GM12878 (cell line): ENCODE measurements around the gene RNASEH2A. TPM values are rescaled to one million over a fixed set of nuclear protein-coding genes. Genes with fewer than 3 reads are reported as not detected.

Experiments
- BCL3 ChIP-seq: IDR thresholded peaks from 2 replicates; pipeline ENCODE4 v1.6.1; 2011; ENCODE audit warnings: borderline replicate concordance, low read depth, mild to moderate bottlenecking, moderate library complexity, low read length; ENCODE audit not compliant: insufficient read depth, poor library complexity, severe bottlenecking
- CEBPB ChIP-seq, 2 experiments: fragments of 150-350 bp in 1 of 2; IDR thresholded peaks; 2 replicates each; pipeline ENCODE4 v1.6.1; 2012 to 2014; ENCODE audit warnings: low read depth in 2 of 2, low read length in 2 of 2, borderline replicate concordance in 1 of 2, inconsistent platforms in 1 of 2
- CHD2 ChIP-seq: IDR thresholded peaks from 2 replicates; pipeline ENCODE4 v1.6.1; 2011; ENCODE audit warnings: low read depth, low read length, improper control_type of control experiment, borderline replicate concordance
- CREB1 ChIP-seq: IDR thresholded peaks from 2 replicates; pipeline ENCODE4 v1.6.1; 2012; ENCODE audit warnings: low read depth, mild to moderate bottlenecking, inconsistent platforms
- CREM ChIP-seq: IDR thresholded peaks from 2 replicates; pipeline ENCODE4 v1.6.1; 2014; ENCODE audit warnings: antibody characterized with exemption, low read depth
- FOXK2 ChIP-seq: fragments of 450-650 bp; IDR thresholded peaks from 2 replicates; pipeline ENCODE4 v1.6.1; 2017; ENCODE audit warnings: mild to moderate bottlenecking, moderate library complexity
- HCFC1 ChIP-seq: fragments of 150-350 bp; IDR thresholded peaks from 2 replicates; pipeline ENCODE4 v1.6.1; 2014; ENCODE audit warnings: low read length
- HDAC6 ChIP-seq: fragments of 200-600 bp; sonication (generic); IDR thresholded peaks from one replicate; pipeline ENCODE4 v1.8.0; 2017; ENCODE audit warnings: antibody characterized with exemption; ENCODE audit not compliant: unreplicated experiment
- IRF5 ChIP-seq: fragments of 450-650 bp; IDR thresholded peaks from 2 replicates; pipeline ENCODE4 v1.6.1; 2017; ENCODE audit warnings: borderline replicate concordance
- JUND ChIP-seq: IDR thresholded peaks from 2 replicates; pipeline ENCODE4 v1.6.1; 2012; ENCODE audit warnings: low read depth, mild to moderate bottlenecking, low read length, improper control_type of control experiment, moderate library complexity
- MYC ChIP-seq: IDR thresholded peaks from 2 replicates; pipeline ENCODE4 v1.6.1; 2011; ENCODE audit warnings: mild to moderate bottlenecking, low read length, moderate library complexity, inconsistent platforms; ENCODE audit not compliant: insufficient read depth, insufficient replicate concordance, insufficient read length, severe bottlenecking
- NFIC ChIP-seq: IDR thresholded peaks from 2 replicates; pipeline ENCODE4 v1.6.1; 2012; ENCODE audit warnings: low read depth, mild to moderate bottlenecking, inconsistent platforms, low read length, moderate library complexity
- NKRF ChIP-seq: fragments of 450-650 bp; conservative IDR thresholded peaks from 2 replicates; pipeline ENCODE4 v1.6.1; 2017; ENCODE audit warnings: mild to moderate bottlenecking, moderate library complexity
- PBX3 ChIP-seq: IDR thresholded peaks from 2 replicates; pipeline ENCODE4 v1.6.1; 2011; ENCODE audit warnings: mild to moderate bottlenecking, low read depth, low read length, moderate library complexity; ENCODE audit not compliant: insufficient replicate concordance
- REST ChIP-seq: IDR thresholded peaks from 2 replicates; pipeline ENCODE4 v1.6.1; 2012; ENCODE audit warnings: mild to moderate bottlenecking, low read depth, low read length
- SRF ChIP-seq, 2 experiments: IDR thresholded peaks; 2 replicates each; pipeline ENCODE4 v1.6.1; 2011; ENCODE audit warnings: low read depth in 2 of 2, low read length in 2 of 2, mild to moderate bottlenecking in 1 of 2, moderate library complexity in 1 of 2
- TCF12 ChIP-seq: IDR thresholded peaks from 2 replicates; pipeline ENCODE4 v1.6.1; 2011; ENCODE audit warnings: low read depth, mild to moderate bottlenecking, low read length
- ZNF24 ChIP-seq: fragments of 450-650 bp; IDR thresholded peaks from 2 replicates; pipeline ENCODE4 v1.6.1; 2017; ENCODE audit warnings: antibody characterized with exemption, mild to moderate bottlenecking
- ZNF384 ChIP-seq: IDR thresholded peaks from 2 replicates; pipeline ENCODE4 v1.6.1; 2012; ENCODE audit warnings: low read depth, mild to moderate bottlenecking, low read length, improper control_type of control experiment, borderline replicate concordance
- ZSCAN29 ChIP-seq: fragments of 450-650 bp; IDR thresholded peaks from 2 replicates; pipeline ENCODE4 v1.6.1; 2017; ENCODE audit warnings: mild to moderate bottlenecking, moderate library complexity
- polyA plus RNA-seq, 11 experiments: library from polyadenylated mRNA; depleted of rRNA in 4 of 11; unstranded in 6 of 11; stranded (reverse) in 5 of 11; fragments of >200 nt; fragmentation: Nextera tagmentation in 4 of 11; fragmentation: Illumina TruSeq in 1 of 11; extraction: Ambion mirVana in 4 of 11; extraction: Trizol in 1 of 11; gene quantifications; 1 replicate in 1 of 11; 2 replicates in 10 of 11; pipeline versions ENCODE4 v1.2.1 to v1.2.3, GENCODE V29; 2011 to 2016; ENCODE audit warnings: inconsistent platforms in 2 of 11, missing spikeins in 2 of 11, low read depth in 1 of 11
- total RNA-seq, 4 experiments: library from RNA; depleted of rRNA in 3 of 4; stranded (reverse); fragments of >200 nt in 3 of 4; fragmentation: Illumina TruSeq in 1 of 4; extraction: Trizol in 1 of 4; gene quantifications; 2 replicates each; pipeline versions ENCODE4 v1.2.1 to v1.2.3, GENCODE V29; 2013 to 2021

The RNASEH2A gene
- total and polyA plus RNA-seq, 10 of the 15 experiments (the other 5 are each of a cell fraction or from before 2014, with no cell fraction given): 17.4 to 103 (median 40.4) TPM

GRCh38 chr19:12792051-12792852 lies 14.1 kb upstream of the RNASEH2A start (continued):
- TF ChIP-seq NKRF (peak; percentile 56; the same call in 1 of the 2 replicates), IRF5 (no peak), SRF (IDR thresholded peaks at IDR 0.05; ENCODE audit: low read depth in 2 of 2, low read length in 2 of 2) (no peak), HDAC6 (no peak), REST (no peak), CEBPB (IDR thresholded peaks at IDR 0.05; ENCODE audit: borderline replicate concordance in 1 of 2, low read depth in 2 of 2, low read length in 2 of 2) (no peak), TCF12 (peak; percentile 92), FOXK2 (no peak), ZNF384 (no peak), NFIC (no peak), MYC (no peak), ZSCAN29 (peak; percentile 48; the same call in 1 of the 2 replicates), PBX3 (peak; percentile 54), ZNF24 (no peak), CHD2 (0 out of 2 replicates have a peak, but pooled peaks have one; percentile 10), BCL3 (no peak), HCFC1 (no peak), JUND (no peak), CREB1 (no peak), CREM (peak; percentile 41; the same call in 1 of the 2 replicates)
